Measurements from ENCODE around the gene ANKS3.

Gene ANKS3

DNA sequence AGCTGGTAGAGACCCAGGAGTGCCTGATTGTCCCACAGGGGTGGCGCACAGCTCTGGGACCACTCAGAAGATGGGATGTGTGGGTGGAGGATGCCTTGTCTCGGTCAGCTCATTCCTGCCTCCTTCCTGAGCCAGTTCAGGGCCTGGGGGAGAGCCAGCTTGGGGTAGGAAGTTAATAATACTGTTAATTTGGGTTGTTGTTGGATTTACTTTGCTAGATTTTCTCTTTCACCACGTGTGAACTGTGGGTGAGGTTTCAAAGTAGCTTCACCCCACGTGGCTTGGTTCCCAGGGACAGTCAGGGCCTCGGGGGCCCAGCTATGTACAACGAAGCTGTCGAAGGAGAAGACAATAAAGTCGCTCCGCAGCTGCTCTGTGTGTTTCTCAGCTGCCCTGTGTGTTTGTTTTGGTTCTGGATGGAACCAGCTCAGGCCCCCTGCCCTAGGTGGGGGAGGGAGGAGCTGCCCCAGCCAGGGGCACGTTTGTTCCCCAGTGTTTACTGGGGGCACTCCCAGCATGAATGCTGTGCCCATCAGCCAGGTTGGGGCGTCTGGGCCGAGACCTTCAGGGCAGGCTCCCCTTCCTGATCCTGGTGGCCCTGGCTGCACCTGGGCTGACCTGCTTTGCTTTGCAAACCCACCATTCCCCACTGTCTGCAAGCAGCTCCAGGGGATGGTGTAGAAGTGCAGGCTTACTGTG lies 38.4 kb downstream of the ANKS3 start:
- DNase-seq, result no peak

DNA sequence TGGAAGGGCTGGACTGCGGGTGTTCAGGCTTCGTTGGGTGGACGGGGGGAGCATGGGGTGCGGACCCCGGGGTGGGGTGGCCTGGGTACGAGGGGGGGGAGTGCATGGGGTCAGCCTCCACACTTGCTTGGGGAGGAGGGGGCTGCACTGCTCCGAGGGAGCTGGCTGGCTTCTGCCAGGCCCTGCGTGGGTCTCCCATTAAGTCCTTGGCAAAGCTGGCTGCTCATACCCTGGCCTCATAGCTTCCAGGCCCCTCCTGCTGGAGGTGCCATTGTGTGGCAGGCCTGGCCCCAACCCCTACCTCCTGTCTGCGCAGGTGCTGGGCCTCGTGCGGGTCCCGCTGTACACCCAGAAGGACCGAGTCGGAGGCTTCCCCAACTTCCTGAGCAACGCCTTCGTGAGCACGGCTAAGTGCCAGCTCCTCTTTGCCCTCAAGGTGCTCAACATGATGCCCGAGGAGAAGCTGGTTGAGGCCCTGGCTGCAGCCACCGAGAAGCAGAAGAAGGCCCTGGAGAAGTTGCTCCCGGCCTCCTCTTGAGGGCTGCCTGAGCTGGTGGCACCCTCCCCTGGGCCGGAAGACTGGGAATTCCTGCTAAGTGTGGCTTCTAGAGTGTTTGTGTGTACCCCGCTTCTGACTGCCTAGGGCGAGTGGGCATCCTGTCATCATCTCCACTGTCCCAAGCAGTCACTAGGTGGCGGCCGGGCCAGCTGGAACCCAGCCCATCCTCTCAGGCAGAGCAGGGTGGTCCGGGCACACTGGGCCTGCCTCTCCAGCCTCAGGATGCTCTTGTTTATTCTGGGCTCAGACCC lies 39.2 kb downstream of the ANKS3 start:
- DNase-seq, result no peak

DNA sequence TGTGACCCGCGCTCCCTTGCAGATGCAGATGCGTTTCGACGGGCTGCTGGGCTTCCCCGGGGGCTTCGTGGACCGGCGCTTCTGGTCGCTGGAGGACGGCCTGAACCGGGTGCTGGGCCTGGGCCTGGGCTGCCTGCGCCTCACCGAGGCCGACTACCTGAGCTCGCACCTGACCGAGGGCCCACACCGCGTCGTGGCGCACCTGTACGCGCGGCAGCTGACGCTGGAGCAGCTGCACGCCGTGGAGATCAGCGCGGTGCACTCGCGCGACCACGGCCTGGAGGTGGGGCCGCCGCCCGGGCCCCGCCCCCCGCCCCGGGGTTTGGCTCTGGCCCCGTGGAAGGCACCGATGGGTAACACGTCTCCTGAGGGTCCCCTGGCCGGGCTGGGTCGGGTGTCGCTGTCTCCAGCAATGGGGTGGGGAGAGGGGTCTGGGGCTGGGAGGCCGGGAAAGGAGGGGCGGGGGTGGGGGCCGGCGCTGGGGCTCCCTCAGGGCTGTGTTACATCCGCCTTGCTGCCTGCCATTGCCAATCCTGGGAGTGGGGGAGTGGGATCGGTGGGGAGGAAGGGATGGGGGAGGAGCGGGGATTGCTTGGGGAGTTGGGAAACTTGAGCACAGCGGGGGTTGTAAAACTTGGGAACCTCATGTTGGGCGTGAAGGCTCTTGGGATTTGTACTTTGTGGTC lies 40.0 kb downstream of the ANKS3 start:
- peak; percentile 50 for DNase-seq

DNA sequence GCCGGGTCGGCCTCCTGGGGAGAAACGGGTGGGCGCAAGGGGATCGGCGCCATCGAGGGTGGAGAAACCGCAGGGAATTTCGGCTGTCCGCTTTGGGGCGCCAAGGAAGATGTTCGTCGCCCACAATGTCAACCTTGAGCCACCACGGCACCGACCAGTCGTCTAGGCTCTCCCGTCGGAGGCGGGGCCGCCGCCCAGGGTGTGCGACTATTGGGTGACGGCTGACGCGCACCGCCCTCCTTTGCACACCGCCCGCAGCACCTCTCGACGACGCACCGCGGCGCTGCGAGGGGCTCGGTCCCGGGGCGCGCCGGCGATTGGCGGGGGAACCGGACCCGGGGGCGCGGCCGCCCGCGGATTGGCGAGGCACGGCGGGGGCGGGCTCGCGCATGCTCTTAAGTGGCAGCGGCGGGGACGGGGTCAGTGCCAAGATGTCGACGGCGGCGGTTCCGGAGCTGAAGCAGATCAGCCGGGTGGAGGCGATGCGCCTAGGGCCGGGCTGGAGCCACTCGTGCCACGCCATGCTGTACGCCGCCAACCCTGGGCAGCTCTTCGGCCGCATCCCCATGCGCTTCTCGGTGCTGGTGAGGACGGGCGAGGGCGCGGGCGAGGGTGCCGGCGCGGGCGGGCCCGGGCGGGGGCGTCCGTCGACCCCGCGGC lies 40.6 kb downstream of the ANKS3 start, which contains the start of gene NUDT16L1:
Gene NUDT16L1, plus strand, starts transcription at position 267 of the 660 bp plus-strand sequence. Its CDS starts 165 bp downstream, at position 432.
- DNase-seq, result peak; percentile 98

DNA sequence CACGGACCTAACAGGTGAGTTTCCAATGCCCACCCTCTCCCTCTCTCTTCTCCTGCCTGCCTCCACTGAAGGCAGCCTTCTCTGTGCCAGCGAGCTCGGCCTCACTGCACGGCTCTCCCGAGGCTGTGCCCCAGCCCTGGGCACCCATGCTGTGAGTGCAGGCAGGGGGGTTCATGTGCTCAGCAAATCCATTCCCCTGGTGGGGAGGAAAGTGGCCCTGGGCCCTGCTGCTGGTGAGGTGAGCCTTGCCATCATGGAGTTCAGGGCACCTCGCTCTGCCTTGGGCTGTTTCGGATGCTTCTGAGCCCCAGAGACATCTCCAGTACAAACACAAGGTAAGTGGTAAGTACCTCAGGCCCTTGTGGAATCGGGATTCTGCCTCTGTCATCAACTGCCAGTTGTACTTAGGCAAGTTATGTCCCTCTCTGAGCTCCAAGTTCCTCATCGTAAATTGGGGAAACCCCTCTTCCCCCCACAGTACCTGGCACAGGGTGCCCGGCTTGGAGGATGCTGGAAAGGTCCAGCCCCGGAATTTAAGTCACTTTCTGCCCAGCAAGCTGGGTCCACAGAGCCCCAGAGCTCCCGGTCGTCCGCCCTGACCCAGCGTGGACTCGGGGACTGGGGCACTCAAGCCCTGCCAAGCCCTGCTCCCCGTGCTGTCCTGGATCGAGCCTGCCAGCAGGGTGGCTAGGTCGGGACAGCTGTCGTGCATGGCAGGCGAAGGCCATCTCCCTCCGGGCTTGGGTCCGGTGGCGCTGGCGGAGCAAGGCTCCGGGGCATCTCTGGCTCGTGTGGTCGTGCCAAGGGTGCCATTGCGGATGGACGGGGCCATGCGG lies 41.4 kb downstream of the ANKS3 start:
- DNase-seq, result no peak

DNA sequence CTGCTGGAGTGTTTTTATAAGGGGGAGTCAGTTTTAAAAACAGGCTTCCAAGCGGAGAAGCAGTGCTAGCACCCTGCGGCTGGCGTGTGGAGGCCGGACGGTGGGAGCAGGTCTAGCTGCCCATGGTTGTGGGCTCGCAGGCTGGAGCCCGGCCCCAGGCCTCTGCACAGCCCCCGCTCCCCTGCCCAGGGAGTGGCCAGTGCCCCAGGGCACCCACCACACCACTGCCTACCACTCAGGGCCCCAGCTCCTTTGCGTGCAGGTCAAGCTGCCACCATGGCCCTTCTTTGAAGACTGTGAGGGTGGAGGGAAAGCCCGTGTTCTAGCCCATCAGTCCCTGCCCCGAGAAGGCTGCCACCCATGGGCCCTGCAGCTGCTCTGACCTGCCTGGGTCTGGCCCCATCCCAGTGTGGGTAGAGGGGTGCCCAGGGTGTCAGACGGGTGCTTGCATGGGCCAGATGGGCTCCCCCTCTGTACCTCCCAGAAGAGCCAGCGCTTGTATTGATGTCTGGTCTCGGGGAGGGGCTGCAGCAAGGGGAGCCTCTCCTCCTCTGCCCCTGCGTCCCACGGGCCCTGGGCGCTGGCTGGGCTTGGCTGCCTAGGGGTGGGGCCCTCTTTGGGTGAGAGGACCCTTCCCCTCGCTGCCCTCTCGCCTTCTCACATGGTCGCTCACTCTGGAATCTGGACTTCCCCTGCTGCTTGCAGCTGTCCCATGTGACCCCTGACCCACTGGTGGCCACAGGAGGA lies 42.2 kb downstream of the ANKS3 start:
- no peak for DNase-seq

DNA sequence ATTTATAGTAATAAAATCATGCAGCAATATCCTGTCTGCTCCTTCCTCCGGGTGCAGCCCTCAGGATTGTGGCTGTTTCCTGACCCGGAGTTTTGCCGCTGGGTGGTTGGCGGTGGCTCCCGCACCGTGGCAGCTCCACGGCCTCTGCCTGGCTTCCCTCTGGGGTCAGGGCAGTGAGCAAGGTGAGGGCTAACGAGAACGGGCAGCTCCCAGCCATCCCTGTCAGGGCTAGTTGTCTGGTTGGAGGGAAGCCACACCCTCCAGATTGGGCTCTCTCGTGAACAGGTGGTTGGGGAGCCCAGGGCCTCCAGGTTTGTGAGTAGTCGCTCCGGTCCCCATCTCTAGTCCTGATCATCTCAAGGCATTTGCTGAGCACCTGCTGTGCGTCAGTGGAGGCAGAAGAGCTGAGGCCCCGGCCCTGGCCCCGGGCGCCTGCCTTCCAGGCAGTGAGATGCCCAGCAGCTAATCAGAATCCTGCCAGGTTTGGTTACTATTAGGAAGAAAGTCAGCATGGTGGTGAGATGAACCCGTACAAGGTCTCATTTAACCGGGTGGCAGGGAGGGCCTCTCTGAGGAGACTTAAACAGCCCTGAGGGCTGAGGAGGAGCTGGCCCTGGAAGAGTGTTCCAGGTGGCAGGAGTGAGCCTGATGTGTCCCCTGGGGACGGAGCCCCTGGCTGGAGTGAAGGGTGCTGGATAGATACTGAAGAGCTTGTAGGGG lies 43.0 kb downstream of the ANKS3 start:
- DNase-seq, result no peak

DNA sequence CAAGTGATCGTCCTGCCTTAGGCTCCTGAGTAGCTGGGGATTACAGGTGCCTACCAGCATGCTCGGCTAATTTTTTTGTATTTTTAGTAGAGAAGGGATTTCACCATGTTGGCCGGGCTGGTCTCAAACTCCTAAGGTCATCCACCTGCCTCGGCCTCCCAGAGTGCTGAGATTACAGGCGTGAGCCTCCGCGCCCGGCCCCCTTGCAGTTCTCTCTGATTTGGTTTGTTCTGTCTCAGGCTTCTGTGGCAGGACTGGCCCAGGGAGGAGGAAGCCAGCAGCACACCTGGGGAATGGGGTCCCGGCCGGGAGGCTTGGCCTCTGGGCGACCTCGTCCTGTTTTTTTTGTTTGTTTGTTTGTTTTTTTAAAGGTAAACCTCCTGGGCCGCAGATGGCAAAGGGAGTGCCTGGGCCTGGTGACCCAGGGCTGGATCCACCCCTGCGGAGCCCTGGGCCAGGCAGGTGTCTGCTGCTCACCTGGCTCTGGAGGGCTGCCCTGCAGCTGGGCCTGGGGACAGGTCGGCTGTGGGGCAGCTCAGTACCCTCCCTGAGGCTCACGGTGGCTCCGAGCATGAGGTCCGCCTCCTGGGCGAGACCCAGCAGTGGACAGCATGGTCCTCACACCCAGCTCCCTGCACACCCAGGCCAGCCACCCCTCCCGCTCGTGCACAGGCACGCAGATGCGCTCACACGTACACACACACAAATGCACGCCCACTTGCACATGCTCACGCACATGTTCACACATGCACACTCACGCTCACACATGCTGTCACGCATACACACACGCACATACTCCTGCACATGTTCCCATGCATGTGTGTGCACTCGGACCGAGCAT lies 44.0 kb downstream of the ANKS3 start:
- DNase-seq, result no peak

DNA sequence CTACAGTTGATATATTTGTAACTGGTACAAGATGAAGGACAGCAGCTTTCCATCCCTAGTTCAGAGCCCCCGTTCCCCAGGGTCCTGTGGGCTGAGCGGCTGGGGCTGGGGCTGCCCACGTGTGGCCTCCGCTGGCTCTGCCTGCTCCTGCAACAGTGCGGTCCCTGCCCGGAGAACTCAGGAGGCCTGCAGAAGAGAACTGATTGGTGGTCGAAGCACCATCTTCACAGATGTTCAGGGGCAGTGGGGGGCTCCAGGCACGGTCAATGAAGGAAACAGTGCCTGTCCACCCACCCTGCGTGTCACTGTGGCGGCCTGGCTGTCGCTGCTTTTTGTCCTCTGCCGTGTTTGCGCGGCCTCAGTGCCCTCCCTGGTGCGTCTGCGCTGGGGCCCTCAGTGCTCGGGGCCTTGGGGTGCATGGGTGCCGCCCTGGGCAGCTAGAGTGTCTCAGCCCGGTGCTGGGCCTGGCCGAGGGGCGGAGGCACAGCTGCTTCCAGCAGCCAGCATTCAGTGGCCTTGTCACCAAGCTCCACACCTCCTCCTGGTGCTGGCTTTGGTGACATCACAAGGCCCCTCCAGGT lies 44.9 kb downstream of the ANKS3 start:
- DNase-seq, result no peak

DNA sequence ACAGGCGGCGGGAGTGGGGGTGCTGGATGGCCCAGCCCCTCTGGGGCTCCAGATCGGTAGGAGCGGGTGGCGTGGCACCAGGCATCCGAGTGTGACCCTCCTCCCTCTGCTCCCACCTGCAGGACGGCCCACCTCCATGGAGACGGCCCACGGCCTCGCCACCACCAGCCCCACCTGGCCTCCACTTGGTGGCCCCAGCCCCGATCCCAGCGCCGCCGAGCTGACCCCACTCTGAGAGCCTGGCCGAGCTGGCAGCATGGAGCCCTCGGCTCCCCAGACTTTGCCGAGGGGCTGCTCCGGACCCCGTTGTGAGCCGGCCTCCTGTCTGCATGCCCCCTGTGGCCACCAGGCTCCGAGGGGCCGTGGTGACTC lies 45.4 kb downstream of the ANKS3 start:
- no peak for DNase-seq

DNA sequence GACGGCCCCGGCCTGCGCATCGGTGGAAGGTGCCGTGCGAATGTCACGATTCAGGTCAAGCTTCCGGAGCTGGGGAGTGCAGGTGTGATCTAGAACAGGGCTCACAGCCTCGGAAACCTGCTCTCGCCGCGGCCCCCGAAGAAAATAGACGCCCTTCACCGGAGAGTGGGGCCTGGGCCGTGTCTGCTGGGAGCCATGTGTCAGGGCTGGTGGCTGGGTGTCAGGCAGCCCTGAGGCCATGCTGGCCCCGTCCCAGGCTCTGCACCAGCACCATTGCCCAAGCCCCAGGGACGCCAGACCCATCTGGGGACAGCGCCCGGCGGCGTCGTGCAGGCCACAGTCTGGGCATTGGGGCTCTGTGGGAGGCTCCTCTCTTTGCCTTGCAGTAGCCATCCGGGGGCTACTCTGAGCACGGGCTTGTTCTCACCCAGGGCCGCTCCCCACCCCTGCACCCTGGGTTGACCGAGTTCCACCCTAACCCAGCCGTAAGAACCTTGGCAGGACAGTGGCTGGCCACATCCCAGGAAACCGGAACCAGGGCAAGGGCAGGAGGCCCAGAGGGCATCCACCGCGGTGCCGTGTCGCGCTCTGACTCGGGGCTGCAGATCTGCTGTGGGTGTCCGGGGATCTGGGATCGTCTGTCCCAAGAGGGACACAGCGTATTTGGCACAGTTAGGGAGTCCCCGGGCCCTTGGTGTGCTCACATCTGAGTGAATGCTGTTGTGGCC lies 46.0 kb downstream of the ANKS3 start:
- no peak for DNase-seq

DNA sequence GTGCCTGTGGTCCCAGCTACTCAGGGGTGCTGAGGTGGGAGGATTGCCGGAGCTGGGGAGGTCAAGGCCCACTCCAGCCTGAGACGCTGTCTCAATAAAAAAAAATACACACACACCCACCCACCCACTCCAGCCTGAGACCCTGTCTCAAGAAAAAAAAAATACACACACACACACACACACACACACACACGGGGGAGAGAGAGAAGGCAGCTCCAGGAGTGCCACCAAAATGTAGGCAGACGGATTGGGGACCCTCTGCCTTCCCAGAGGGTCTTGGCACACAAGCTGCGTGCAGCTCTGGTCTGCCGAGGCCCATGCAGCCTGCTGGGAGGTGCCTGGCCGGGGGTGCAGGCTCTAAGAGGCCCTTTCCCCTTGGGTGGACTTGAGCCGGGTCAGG lies 46.7 kb downstream of the ANKS3 start:
- DNase-seq, result no peak

DNA sequence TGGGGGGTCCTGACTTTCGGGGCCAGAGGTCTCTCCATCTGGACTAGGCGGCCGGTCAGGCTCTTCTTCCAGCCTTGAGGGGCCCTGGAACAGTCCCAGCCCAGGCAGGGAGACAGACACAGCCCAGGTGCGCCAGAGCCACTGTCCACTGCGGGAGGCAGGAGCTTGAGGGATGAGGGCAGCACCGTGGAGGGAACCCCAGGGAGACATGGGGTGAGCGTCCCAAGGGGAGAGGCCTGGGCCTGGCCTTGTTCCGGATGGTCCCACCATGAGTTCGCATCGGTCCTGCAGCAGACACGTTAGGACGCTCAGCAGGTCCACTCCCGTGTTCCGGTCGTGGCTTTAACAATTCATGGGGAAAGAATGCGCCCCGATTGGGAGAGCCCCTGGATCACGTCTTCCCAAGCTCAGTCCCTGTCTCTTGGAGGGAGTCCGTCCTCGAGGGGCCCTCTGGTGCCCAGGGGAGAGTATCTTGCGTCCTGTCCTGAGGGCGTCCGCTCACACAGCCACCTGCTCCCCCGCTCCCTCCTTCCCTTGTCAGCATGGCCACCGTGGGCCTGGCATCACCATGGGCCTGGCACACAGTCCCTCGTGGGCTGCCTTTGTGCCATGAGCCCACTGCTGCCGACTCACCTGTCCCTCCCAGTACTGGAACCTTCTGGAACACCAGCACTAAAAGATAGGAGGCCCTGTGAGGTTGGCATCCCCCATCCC lies 47.4 kb downstream of the ANKS3 start:
- no peak for DNase-seq

DNA sequence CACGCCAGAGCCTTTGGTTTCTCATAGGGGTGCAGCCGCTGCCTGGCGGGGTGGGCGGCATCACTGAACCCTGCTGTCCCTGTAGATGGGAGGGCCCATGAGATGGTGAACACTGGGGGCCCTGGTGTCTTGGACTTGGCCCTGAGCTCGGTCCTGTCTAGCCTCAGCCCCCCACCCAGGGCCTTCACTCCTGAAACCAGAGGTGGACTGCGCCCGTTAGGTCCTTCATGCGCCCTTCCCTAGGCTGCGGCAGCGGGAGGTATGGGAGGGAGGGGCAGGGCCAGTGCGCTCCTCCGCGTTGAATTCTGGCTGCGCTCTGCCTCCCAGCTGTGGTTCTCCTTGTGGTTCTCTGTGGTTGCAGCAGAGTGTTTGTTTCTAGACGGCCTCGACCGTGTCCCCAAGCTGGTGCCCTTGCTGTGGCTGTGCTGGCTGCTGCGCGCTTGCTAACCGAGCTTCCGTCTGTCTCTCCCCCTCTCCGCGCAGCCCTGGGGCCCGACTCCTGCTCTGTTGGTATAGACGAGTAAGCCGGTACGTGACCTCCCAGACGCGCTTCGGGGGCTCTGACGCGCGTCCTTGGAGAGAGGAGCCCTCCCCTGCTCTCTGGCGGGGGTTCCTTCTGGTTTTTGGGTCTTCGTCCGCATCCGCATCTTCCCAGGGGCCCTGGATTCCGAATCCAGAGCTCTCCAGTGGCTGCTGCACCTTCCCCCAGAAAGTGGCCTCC lies 48.1 kb downstream of the ANKS3 start:
- no peak for DNase-seq

DNA sequence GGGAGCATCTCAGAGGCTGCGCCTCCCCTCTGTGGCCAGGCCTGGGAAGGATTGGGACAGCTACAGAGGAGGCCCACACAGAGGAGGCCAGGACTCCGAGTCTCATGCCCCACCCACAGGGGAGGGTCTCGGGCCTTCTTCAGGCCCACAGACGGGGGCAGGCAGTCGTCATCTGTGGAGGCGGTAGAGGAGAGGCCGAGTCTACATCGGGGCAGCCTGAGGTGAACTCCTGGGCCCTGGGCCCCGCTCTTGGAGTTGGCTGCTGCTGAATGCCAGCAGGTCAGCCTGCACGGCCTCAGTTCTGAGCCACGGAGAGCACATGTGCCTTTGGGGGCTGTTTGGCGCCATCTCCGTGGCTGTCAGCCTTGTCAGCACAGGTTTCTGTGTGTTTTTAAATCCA lies 48.8 kb downstream of the ANKS3 start:
- no peak for DNase-seq

DNA sequence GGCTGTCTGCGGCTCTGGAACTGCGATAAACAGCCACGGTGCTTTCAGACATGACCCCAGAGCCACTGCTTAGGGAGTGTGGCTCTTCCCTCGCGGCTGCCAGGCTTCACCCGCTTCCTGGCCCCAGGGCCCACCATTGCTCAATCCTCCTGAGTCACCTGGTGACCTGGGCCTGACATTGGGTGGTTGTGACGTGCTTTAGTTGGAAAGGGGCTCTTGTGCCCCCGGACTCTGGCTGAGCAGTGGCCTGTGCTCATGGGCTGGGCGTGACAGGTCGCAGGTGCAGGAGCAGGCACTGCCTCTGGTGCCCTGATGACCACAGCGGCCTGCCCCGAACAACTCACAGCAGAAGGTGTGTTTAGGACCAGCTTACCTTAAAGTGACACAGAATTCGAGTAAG lies 49.3 kb downstream of the ANKS3 start:
- no peak for DNase-seq

DNA sequence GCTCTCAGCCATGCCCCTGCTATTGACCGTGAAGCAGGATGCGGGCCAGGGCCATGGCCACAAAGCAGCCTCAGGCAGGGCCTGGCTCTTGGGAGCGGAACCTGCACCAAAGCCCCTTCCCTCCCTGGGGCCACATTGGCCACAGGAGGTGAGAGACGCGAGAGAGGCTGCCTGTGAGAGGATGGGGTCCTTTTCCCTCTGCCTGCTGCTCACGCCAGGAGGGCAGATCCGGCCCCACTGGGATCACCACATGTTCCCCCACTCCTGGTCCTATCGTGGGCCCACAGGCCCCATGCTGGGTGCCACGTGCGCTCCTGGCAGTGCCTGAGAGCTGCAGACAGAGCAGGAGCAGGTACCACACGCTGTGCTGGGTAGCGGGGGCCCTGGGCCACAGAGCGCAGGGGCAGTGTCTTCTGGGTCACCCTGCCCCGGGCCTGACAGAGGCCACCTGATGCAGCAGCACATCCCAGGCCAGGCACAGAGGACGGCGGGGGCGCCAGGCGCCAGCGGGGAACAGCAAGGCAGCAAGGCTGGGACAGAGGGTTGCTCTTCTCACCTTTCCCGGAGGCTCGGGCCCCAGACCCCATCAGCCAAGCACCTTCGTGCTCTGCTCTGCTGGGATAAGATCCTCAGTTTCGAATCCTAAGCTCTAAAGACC lies 49.9 kb downstream of the ANKS3 start:
- no peak for DNase-seq

Data from central memory CD4-positive, alpha-beta T cell (primary cell).